OCI-LY1 (cell line): ENCODE measurements around the gene MARK2.

Experiments used
- H2AFZ ChIP-seq: fragments of 200-600 bp; sonication (generic), shearing (Covaris generic); 2 replicates; pipeline ENCODE4 v1.6.0; 2014; ENCODE audit warnings: antibody characterized with exemption, mild to moderate bottlenecking, low read length
- H3F3A ChIP-seq: fragments of 200-600 bp; sonication (generic), shearing (Covaris generic); 2 replicates; pipeline ENCODE4 v1.6.0; 2014; ENCODE audit warnings: mild to moderate bottlenecking, antibody characterized with exemption, low read length, moderate library complexity; ENCODE audit not compliant: insufficient read depth
- H3K27ac ChIP-seq: fragments of 200-600 bp; sonication (generic); 2 replicates; pipeline ENCODE4 v1.5.1; 2014; ENCODE audit warnings: low read length, mixed run types, mild to moderate bottlenecking, low read depth; ENCODE audit not compliant: poor library complexity, severe bottlenecking
- H3K27me3 ChIP-seq: fragments of 200-600 bp; sonication (generic); 2 replicates; pipeline ENCODE4 v1.6.0; 2014; ENCODE audit warnings: antibody characterized with exemption, mild to moderate bottlenecking, low read length, moderate library complexity; ENCODE audit not compliant: insufficient read depth
- H3K36me3 ChIP-seq: fragments of 200-600 bp; sonication (generic); 2 replicates; pipeline ENCODE4 v1.6.1; 2014; ENCODE audit warnings: mild to moderate bottlenecking, antibody characterized with exemption, low read length, moderate library complexity, mixed read lengths; ENCODE audit not compliant: insufficient read depth
- H3K4me1 ChIP-seq: fragments of 200-600 bp; sonication (generic); 2 replicates; pipeline ENCODE4 v1.5.1; 2014; ENCODE audit warnings: mild to moderate bottlenecking, low read length, moderate library complexity; ENCODE audit not compliant: insufficient read depth, severe bottlenecking
- H3K4me2 ChIP-seq: fragments of 200-600 bp; sonication (generic), shearing (Covaris generic); 2 replicates; pipeline ENCODE4 v1.6.1; 2014; ENCODE audit warnings: low read length
- H3K4me3 ChIP-seq: fragments of 200-600 bp; sonication (generic); 2 replicates; pipeline ENCODE4 v1.5.1; 2014; ENCODE audit warnings: low read length, low read depth, mild to moderate bottlenecking, mixed read lengths; ENCODE audit not compliant: poor library complexity, severe bottlenecking
- H3K79me2 ChIP-seq: fragments of 200-600 bp; shearing (Covaris generic); 2 replicates; pipeline ENCODE4 v1.6.1; 2016; ENCODE audit warnings: mixed run types, low read length, mixed read lengths; ENCODE audit not compliant: insufficient read depth
- H3K9ac ChIP-seq: fragments of 200-600 bp; sonication (generic), shearing (Covaris generic); 2 replicates; pipeline ENCODE4 v1.6.1; 2014; ENCODE audit warnings: mild to moderate bottlenecking, low read length, mixed read lengths
- H3K9me2 ChIP-seq: fragments of 200-600 bp; sonication (generic), shearing (Covaris generic); 2 replicates; pipeline ENCODE4 v1.6.1; 2014; ENCODE audit warnings: low read depth, mild to moderate bottlenecking, low read length, mixed read lengths
- H3K9me3 ChIP-seq: fragments of 200-600 bp; shearing (Covaris generic); 2 replicates; pipeline ENCODE4 v1.6.1; 2014; ENCODE audit warnings: low read length, mixed read lengths
- H4K20me1 ChIP-seq: fragments of 200-600 bp; sonication (generic), shearing (Covaris generic); 2 replicates; pipeline ENCODE4 v1.6.0; 2016; ENCODE audit warnings: mild to moderate bottlenecking, low read length; ENCODE audit not compliant: insufficient read depth
- EZH2 ChIP-seq: fragments of 200-600 bp; sonication (generic), shearing (Covaris generic); IDR thresholded peaks from 2 replicates; pipeline ENCODE4 v1.8.0; 2017; ENCODE audit warnings: borderline replicate concordance, mixed run types, mild to moderate bottlenecking, antibody characterized with exemption, low read length, moderate library complexity, mixed read lengths
- TF ChIP-seq, protein P1 (sequence below): fragments of 200-600 bp; sonication (generic), shearing (Covaris generic); IDR thresholded peaks from 2 replicates; pipeline ENCODE4 v1.5.1; 2017; ENCODE audit warnings: mild to moderate bottlenecking, antibody characterized with exemption, low read length, moderate library complexity, mixed read lengths

The MARK2 gene

DNA sequence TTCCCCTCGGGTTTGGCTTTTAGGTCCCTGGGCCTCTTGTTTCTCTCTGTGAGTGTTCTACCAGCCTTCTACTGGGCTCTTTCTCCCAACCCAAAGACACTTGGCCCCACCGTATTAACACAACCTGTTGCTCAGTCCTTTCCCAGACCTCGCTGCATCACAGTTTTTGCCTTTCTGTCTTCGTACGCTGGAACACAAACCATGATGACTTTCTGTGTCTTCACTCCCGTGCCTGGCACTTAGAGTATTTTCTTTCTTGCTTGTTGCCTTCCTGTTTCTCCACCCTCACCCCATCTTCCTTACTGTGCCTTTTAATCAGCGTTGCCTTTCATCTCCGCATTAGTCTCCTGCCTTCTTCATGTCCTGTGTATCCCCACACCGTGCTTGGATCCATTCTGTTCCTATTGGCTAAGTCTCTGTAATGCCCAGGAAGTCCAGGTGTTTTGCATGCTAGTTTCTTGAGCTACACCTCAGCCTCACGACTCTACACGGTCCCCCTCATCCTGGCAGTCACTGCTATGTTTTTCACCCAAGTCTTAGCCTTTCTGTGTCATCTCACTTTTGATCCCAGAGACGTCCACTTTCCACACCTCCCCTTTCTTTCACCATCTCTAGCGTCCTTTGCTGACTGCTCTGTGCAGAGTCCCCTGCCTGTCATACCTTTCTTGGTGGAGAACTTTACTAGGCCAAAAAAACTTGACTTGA lies 1.6 kb downstream of the MARK2 start:
- Histone ChIP-seq H3F3A (no peaks in the 10 kb centered on the region), H3K27ac (peak overlapping the region; percentile 46), H3K9me3 (no peaks in the 10 kb centered on the region), H3K9me2 (no peaks in the 10 kb centered on the region), H3K27me3 (no peaks in the 10 kb centered on the region), H3K36me3 (peaks cover 27% of the 10 kb centered on the region; the same call in 1 of the 2 replicates), H3K4me2 (peak overlapping the region; percentile 95), H4K20me1 (no peaks in the 10 kb centered on the region), H3K4me1 (peaks cover 41% of the 10 kb centered on the region), H3K9ac (peak overlapping the region; percentile 99), H3K4me3 (peak overlapping the region; percentile 98), H2AFZ (no peak overlapping the region), H3K79me2 (peaks cover 62% of the 10 kb centered on the region)
- TF ChIP-seq EZH2, result no peak
- TF ChIP-seq, protein P1, sequence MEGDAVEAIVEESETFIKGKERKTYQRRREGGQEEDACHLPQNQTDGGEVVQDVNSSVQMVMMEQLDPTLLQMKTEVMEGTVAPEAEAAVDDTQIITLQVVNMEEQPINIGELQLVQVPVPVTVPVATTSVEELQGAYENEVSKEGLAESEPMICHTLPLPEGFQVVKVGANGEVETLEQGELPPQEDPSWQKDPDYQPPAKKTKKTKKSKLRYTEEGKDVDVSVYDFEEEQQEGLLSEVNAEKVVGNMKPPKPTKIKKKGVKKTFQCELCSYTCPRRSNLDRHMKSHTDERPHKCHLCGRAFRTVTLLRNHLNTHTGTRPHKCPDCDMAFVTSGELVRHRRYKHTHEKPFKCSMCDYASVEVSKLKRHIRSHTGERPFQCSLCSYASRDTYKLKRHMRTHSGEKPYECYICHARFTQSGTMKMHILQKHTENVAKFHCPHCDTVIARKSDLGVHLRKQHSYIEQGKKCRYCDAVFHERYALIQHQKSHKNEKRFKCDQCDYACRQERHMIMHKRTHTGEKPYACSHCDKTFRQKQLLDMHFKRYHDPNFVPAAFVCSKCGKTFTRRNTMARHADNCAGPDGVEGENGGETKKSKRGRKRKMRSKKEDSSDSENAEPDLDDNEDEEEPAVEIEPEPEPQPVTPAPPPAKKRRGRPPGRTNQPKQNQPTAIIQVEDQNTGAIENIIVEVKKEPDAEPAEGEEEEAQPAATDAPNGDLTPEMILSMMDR, result no peak

DNA sequence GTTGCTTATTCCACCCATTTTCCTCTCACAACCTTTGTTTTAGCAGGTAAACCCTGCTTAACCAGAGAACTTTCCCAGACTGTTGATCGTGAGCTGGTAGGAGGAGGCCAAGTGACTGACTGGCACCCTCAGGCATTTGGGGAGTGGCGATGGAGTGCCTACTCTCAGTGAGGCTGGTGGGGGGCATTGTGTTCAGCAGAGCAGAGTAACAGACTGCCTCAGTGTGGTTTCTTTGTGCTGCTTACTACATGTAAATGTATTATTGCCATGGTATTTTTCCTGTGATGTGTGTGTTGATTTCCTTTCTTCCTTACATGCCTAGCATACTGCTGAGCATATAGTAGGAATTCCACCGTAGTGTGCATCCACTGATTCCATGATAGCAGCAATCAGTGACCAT lies 2.6 kb downstream of the MARK2 start:
- Histone ChIP-seq H3F3A (no peaks in the 10 kb centered on the region), H3K27me3 (no peaks in the 10 kb centered on the region), H4K20me1 (no peaks in the 10 kb centered on the region), H3K9ac (peak overlapping the region; percentile 99; the same call in 1 of the 2 replicates), H3K4me2 (peak overlapping the region; percentile 95), H3K79me2 (peaks cover 68% of the 10 kb centered on the region), H3K27ac (peak overlapping the region; percentile 3), H3K9me2 (no peaks in the 10 kb centered on the region), H3K9me3 (no peaks in the 10 kb centered on the region), H3K4me1 (peaks cover 41% of the 10 kb centered on the region), H3K36me3 (peaks cover 35% of the 10 kb centered on the region; the same call in 1 of the 2 replicates), H2AFZ (no peak overlapping the region), H3K4me3 (peak overlapping the region; percentile 98)
- TF ChIP-seq, protein P1, result no peak
- TF ChIP-seq EZH2, result no peak

DNA sequence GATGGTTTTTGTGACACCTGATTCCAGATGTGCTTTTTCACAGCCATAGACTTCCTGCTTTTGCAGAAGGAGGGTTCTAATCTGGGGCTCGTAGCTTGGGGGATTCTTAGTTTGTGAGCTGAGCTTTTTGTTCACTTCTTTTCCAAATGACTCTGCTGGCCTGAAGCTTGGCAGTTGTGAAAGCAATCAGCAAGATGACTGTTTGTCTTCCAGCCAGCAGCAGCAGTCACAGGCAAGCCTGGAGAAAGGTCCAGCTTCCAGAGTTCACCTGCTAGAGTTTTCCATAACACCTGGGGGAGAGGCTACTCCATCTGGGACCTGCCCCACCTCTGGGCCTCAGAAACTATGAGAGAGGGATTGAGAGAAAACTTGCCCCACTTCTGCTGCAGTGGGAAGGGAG lies 4.1 kb downstream of the MARK2 start:
- H3K4me3 ChIP-seq, result no peak overlapping the region
- H3K27me3 ChIP-seq, result no peaks in the 10 kb centered on the region
- H3K4me1 ChIP-seq, result peaks cover 33% of the 10 kb centered on the region
- no peak overlapping the region for H3K27ac ChIP-seq
- H3K9me3 ChIP-seq, result no peaks in the 10 kb centered on the region
- H3K9ac ChIP-seq, result no peak overlapping the region; the same call in 1 of the 2 replicates
- no peaks in the 10 kb centered on the region for H3K9me2 ChIP-seq
- H3K79me2 ChIP-seq, result peaks cover 80% of the 10 kb centered on the region
- no peaks in the 10 kb centered on the region for H3F3A ChIP-seq
- TF ChIP-seq, protein P1, result no peak
- no peak for TF ChIP-seq EZH2
- no peaks in the 10 kb centered on the region for H4K20me1 ChIP-seq
- no peak overlapping the region for H2AFZ ChIP-seq
- no peak overlapping the region; the same call in 1 of the 2 replicates for H3K4me2 ChIP-seq
- H3K36me3 ChIP-seq, result peaks cover 35% of the 10 kb centered on the region; the same call in 1 of the 2 replicates
